BE2C (cell line): Measurements from ENCODE around the gene ANKRD52.
"Not testable (repeated sequence)": the region's sequence is repeated elsewhere in the genome, so short reads cannot be mapped to it uniquely, and the experiment has no call there.

ENCODE experiments used
- DNase-seq: peaks from one replicate; pipeline ENCODE4 v3.0.0-alpha.2; 2020
- H3K27me3 ChIP-seq: fragments of 250-450 bp; sonication (Bioruptor Pico); 2 replicates; pipeline ENCODE4 v1.5.1; 2020; ENCODE audit warnings: mild to moderate bottlenecking
- H3K36me3 ChIP-seq: fragments of 250-450 bp; sonication (Bioruptor Pico); 2 replicates; pipeline ENCODE4 v1.5.1; 2020; ENCODE audit warnings: mild to moderate bottlenecking
- H3K4me1 ChIP-seq: fragments of 250-450 bp; sonication (Bioruptor Pico); 2 replicates; pipeline ENCODE4 v1.5.1; 2020
- H3K4me3 ChIP-seq: 2 replicates; pipeline ENCODE4 v1.5.1; 2011; ENCODE audit warnings: low read depth, low read length
- H3K9me3 ChIP-seq: fragments of 250-450 bp; sonication (Bioruptor Pico); 2 replicates; pipeline ENCODE4 v1.5.1; 2020
- CTCF ChIP-seq: IDR thresholded peaks from 2 replicates; pipeline ENCODE4 v1.5.1; 2012; ENCODE audit warnings: mild to moderate bottlenecking, low read depth, low read length

ANKRD52 gene

GRCh38 chr12:56288705-56289387 lies 30.7 kb upstream of the ANKRD52 start:
- H3K36me3 ChIP-seq, result peaks cover 72% of the 10 kb centered on the region
- TF ChIP-seq CTCF, result no peak
- H3K4me1 ChIP-seq, result peaks cover 19% of the 10 kb centered on the region
- H3K27me3 ChIP-seq, result no peaks in the 10 kb centered on the region
- no peak for DNase-seq
- no peak overlapping the region for H3K4me3 ChIP-seq
- no peaks in the 10 kb centered on the region for H3K9me3 ChIP-seq

- TF ChIP-seq CTCF, result no peak
- no peak for DNase-seq
- no peaks in the 10 kb centered on the region; the same call in 1 of the 2 replicates for H3K9me3 ChIP-seq
- H3K36me3 ChIP-seq, result peaks cover 81% of the 10 kb centered on the region
- H3K27me3 ChIP-seq, result no peaks in the 10 kb centered on the region
- H3K4me1 ChIP-seq, result peaks cover 11% of the 10 kb centered on the region
- no peak overlapping the region for H3K4me3 ChIP-seq
Measured at GRCh38 chr12:56286044-56286830, 28.1 kb upstream of the ANKRD52 start.

GRCh38 chr12:56284263-56284662 lies 26.1 kb upstream of the ANKRD52 start:
- peaks cover 82% of the 10 kb centered on the region for H3K36me3 ChIP-seq

GRCh38 chr12:56282579-56282978 lies 24.4 kb upstream of the ANKRD52 start:
- no peak for TF ChIP-seq CTCF
- Histone ChIP-seq H3K27me3 (no peaks in the 10 kb centered on the region), H3K4me3 (no peak overlapping the region), H3K36me3 (peaks cover 93% of the 10 kb centered on the region), H3K4me1 (peaks cover 1% of the 10 kb centered on the region; the same call in 1 of the 2 replicates), H3K9me3 (no peaks in the 10 kb centered on the region; the same call in 1 of the 2 replicates)
- DNase-seq, result no peak

More at GRCh38 chr12:56284263-56284662, 26.1 kb upstream of the ANKRD52 start:
- H3K4me1 ChIP-seq, H3K9me3 ChIP-seq, H3K4me3 ChIP-seq, DNase-seq, H3K27me3 ChIP-seq: not testable (repeated sequence)

- H3K27me3 ChIP-seq, result no peaks in the 10 kb centered on the region
- no peaks in the 10 kb centered on the region; the same call in 1 of the 2 replicates for H3K9me3 ChIP-seq
- H3K4me1 ChIP-seq, result no peaks in the 10 kb centered on the region
- H3K36me3 ChIP-seq, result peaks cover 96% of the 10 kb centered on the region
- H3K4me3 ChIP-seq, result no peak overlapping the region
- TF ChIP-seq CTCF, result no peak
- no peak for DNase-seq
Measured at GRCh38 chr12:56282030-56282429, 23.8 kb upstream of the ANKRD52 start.

GRCh38 chr12:56280849-56281248 lies 22.7 kb upstream of the ANKRD52 start:
- peaks cover 95% of the 10 kb centered on the region for H3K36me3 ChIP-seq
- H3K4me3 ChIP-seq, result no peak overlapping the region
- no peaks in the 10 kb centered on the region for H3K27me3 ChIP-seq
- no peak for DNase-seq
- TF ChIP-seq CTCF, result no peak
- no peaks in the 10 kb centered on the region for H3K4me1 ChIP-seq
- no peaks in the 10 kb centered on the region; the same call in 1 of the 2 replicates for H3K9me3 ChIP-seq
